Iris pigment epithelial cell (primary cell): ENCODE measurements around the gene MND1.
A peak's percentile ranks its signal among the peaks of the same experiment; 100 is the strongest.
"Not testable (repeated sequence)": the region's sequence is repeated elsewhere in the genome, so short reads cannot be mapped to it uniquely, and the experiment has no call there.

Experiments used
- DNase-seq: peaks from one replicate; pipeline ENCODE4 v3.0.0-alpha.2; 2011; ENCODE audit warnings: low read depth

MND1 gene

GRCh38 chr4:153403726-153404125 lies 59.2 kb downstream of the MND1 start:
- DNase-seq, result peak; percentile 47

- DNase-seq, result no peak
Measured at GRCh38 chr4:153407906-153408305, 63.4 kb downstream of the MND1 start.

GRCh38 chr4:153408932-153409331 lies 64.4 kb downstream of the MND1 start:
- DNase-seq, result peak; percentile 19

DNA sequence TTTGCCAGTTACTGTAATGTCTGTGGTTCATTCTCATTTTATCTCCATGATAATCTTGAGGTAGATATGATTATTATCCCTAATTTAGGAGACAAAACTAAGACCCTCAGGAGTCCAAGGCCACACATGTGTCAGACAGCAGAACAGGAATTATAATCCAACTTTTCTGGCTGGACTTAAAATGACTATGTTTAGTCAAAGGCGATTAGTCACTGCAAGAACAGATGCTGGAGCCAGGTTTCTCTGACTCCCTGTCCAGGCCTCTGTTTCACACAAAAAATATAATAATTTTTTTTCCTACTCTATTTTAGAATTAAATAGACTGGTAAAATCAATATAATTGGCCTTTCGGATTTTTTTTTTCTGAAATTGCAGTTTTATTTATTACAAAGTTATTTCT lies 64.9 kb downstream of the MND1 start:
- DNase-seq, result peak; percentile 89

DNA sequence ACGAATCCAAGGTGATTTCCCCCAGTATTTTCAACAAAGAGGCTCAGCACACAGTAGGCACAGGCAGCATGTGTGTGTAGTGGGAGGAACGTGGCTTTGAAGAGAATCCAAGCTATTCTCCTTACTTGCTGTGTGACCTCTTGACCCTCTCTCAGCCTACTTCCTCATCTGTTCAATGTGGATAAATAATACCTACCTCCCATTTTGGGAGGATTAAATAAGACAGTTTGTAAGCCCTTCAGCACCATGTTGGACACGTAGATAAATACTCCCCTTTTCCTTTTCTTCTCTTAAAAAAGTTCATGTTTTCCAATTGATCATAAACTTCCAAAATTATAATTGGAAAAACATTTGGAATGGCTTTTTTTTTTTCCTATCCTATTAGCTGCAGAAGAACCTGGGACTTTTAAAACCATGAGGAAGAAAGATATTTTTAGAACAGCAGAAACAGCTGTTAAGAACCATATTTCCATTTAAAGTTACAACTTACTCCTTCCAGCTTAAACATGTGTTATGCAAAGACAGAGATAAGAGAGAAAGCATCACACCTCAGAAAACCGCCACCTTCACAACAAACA lies 65.5 kb downstream of the MND1 start:
- DNase-seq, result peak; percentile 34

- no peak for DNase-seq
Measured at GRCh38 chr4:153413842-153414241, 69.4 kb downstream of the MND1 start.

DNA sequence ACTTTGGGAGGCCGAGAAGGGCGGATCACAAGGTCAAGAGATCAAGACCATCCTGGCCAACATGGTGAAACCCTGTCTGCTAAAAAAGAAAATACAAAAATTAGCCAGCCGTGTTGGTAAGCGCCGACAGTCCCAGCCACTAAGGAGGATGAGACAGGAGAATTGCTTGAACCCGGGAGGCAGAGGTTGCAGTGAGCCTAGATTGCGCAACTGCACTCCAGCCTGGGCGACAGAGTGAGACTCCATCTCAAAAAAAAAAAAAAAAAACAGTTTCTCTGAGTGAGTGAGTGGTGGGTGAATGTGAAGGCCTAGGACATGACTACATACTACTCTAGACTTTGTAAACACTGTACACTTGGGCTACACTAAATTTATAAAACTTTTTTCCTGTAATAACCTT lies 72.0 kb downstream of the MND1 start:
- not testable (repeated sequence) for DNase-seq

DNA sequence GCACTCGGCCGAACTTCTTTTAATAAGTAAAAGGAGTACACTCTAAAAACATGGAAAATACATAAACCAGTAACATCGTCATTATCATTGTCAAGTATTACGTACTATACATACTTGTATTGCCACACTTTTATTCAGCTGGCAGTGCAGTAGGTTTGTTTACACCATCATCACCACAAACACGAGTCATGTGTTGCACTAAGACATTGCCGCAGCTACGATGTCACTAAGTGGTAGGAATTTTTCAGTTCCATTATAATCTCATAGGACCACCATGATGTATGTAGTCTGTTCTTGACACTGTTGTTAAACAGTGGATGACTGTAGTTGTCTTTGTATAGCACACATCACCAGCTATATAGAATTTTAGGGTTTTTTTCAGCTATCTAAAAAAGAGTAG lies 73.6 kb downstream of the MND1 start:
- DNase-seq, result peak; percentile 46

- DNase-seq, result peak; percentile 73
Measured at GRCh38 chr4:153418558-153418957, 74.1 kb downstream of the MND1 start.

- no peak for DNase-seq
Measured at GRCh38 chr4:153419029-153419428, 74.5 kb downstream of the MND1 start.

DNA sequence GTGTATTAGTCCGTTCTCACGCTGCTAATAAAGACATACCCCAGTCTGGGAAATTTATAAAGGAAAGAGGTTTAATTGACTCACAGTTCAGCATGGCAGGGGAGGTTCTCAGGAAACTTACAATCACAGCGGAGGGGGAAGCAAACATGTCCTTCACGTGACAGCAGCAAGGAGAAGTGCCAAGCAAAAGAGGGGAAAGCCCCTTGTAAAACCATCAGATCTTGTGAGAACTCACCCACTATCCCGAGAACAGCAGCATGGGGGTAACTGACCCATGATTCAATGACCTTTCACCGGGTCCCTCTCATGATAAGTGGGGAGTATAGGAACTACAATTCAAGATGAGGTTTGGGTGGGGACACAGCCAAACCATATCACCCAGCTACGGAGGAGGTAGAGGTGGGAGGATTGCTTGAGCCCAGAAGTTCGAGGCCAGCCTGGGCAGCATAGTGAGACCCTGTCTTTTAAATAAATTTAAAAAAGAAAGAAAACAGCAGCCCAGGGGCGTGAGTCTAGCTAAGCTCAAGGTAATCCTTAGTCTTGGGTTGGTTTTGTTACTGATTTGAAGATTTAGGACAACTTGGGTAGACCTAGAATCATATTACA lies 75.3 kb downstream of the MND1 start:
- no peak for DNase-seq

DNA sequence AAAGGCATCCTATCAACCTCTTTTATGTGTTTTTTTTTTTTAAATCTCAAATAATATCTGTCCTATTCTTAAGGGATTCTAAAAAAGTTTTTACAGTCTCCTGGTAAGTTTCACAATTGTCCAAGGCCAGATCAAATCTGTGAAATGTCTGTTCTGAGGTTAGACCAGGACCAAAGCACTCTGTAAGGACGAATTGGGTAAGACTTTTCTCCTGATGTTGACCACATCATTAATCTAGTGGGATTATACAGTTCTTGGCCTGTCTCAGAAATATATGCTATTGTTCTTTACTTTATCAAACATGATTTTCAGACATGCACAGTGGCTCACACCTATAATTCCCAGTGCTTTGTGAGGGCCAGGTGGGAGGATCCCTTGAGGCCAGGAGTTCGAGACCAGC lies 75.9 kb downstream of the MND1 start:
- peak; percentile 81 for DNase-seq

GRCh38 chr4:153421941-153422340 lies 77.5 kb downstream of the MND1 start:
- DNase-seq, result no peak

DNA sequence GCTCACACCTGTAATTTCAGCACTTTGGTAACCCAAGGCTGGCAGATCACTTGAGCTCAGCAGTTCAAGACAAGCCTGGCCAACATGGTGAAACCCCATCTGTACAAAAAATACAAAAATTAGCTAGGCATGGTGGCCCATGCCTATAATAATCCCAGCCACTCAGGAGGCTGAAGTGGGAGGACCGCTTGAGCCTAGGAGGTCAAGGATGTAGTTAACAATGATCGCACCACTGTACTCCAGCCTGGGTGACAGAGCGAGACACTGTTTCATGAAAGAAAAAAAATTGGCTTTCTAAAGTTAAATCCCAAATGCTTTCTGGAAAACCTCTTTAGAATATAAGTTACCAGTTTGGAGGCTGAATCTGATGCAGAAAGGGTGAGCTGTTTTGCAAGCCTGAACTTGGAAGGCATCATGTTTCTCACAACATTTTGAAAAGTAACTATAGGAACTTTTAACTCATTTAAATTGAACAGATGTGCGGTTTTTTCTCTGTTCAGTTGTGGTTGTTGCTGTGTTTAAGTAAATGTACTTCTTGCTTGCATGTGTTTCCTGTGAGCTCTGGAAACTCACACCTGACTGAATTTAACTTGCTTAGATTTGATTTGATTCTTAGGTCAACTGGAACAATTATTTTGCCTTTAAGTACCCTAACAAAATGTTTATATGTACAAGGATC lies 81.9 kb downstream of the MND1 start:
- DNase-seq, result peak; percentile 41

DNA sequence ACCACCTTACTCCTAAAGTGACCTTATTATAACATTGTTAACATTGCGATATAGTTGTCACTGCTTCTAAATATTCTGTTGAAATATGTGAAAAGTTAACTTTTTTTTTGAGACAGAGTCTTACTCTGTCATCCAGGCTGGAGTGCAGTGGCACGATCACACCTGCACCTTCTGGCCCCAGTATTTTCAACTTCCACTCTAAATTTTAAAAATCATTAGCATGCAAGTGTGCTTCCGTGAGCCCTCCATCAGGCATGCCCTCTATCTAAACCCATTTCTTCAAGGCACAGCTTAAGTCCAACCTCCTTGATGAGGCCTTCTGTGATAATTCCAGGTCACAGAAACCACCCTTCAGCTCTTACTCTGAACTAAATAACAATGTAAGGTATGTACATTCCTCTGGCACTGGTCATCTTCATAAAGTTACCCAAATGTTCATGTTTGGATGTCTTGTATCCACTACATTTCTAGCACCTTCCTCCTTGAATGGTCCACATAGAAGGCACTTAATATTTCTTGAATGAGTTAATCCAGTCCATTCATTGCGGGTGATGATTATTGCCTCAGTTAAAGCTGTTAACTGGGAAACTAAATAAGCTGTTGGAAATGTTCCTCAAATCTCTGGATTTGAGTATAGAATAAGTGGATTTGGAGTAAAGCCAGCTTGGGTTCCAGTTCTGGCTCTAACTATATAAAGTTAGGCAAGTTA lies 83.0 kb downstream of the MND1 start:
- DNase-seq, result peak; percentile 66

GRCh38 chr4:153428941-153429475 lies 84.5 kb downstream of the MND1 start:
- DNase-seq, result peak; percentile 22

GRCh38 chr4:153432965-153433753 lies 88.7 kb downstream of the MND1 start:
- DNase-seq, result peak; percentile 97

GRCh38 chr4:153433754-153434105 lies 89.2 kb downstream of the MND1 start:
- DNase-seq, result no peak

- no peak for DNase-seq
Measured at GRCh38 chr4:153434190-153434589, 89.7 kb downstream of the MND1 start.

DNA sequence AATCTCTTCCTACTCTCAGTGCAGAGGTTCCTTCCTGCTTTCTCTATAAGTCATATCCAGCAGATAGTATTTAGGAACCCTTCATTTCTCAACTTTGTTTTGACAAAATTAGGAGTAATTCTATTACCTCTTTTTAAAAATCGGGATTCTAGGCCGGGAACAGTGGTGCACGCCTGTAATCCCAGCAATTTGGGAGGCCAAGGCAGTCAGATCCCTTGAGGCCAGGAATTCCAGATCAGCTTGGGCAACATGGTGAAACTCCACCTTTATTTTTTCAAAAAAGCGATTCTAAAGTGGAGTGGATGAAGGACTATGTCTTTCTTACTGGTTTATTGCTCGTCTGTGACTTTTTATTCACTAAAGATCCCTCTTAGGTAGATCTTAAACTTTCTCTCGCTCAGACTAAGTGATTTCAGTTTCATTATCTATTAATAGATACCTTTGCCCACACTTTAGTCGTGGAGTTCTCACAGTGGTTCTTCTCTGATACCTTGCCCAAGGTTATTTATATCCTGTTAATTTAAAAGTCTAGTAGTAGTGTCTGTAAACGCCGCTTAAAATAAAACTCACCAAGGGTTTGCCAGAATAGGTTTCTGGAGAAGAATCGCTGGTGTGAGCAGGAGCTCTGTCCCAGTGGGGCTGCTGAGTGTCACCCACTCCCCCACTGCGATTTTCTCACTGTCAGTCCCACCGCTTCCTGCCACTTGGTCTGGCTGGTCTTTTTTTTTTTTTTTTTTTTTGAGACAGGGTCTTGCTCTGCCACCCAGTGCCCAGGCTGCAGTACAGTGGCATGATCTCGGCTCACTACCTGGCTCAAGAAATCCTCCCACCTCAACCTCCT lies 94.6 kb downstream of the MND1 start:
- DNase-seq, result no peak

DNA sequence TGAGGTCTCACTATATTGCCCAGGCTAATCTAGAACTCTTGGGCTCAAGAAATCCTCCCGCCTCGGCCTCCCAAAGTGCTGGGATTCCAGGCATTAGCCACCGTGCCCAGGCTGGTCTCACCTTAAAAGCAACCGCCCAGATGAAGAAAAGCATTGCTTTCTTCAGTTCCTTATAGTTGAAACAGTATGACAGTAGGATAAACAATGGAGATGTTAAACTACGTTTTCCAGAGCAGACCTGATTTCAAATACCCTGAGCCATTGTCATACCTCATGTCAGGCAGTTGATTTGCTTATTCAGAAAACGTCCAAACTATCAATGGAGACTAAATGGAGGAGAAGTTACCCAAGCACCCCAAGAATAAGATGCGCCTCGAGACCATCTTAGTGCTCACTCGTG lies 95.3 kb downstream of the MND1 start:
- no peak for DNase-seq
